ENCODE results near the gene AFTPH.

DNA sequence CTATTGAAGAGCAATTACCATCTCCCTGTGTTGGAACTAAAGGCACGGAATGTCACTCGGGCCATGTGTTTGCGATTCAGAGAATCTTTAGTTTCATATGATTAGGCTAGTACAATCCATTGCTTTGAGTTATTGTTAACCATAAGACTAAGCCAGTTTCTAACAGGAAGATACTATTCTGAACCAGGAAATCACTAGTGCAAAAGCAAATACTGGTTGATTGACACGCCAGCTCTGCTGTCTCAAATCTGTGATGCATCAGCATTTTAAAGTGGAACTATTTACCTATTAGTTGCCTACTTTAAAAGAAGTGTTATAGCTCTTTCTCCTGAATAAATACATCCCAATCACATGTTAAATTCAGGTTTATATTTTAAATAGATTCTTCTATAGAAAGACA lies 61.9 kb downstream of the AFTPH start:
- TF ChIP-seq POLR2A (IDR thresholded peaks at IDR 0.05) (no peak), EP300 (IDR thresholded peaks at IDR 0.05) (no peak)
- TF ChIP-seq, protein P1, sequence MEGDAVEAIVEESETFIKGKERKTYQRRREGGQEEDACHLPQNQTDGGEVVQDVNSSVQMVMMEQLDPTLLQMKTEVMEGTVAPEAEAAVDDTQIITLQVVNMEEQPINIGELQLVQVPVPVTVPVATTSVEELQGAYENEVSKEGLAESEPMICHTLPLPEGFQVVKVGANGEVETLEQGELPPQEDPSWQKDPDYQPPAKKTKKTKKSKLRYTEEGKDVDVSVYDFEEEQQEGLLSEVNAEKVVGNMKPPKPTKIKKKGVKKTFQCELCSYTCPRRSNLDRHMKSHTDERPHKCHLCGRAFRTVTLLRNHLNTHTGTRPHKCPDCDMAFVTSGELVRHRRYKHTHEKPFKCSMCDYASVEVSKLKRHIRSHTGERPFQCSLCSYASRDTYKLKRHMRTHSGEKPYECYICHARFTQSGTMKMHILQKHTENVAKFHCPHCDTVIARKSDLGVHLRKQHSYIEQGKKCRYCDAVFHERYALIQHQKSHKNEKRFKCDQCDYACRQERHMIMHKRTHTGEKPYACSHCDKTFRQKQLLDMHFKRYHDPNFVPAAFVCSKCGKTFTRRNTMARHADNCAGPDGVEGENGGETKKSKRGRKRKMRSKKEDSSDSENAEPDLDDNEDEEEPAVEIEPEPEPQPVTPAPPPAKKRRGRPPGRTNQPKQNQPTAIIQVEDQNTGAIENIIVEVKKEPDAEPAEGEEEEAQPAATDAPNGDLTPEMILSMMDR (IDR thresholded peaks at IDR 0.05) = no peak
